Tibial artery (tissue), 4 donors: Measurements from ENCODE around the gene SUGP1.

Source experiments
- DNase-seq, 2 donors: peaks; one replicate each; pipeline ENCODE4 v3.0.0-alpha.2; 2019
- H3K27ac ChIP-seq, 2 donors: fragments of 200-600 bp; sonication (generic) in 1 of 2; 1 replicate in 1 of 2; 2 replicates in 1 of 2; pipeline ENCODE4 v1.5.1; 2018 to 2019; ENCODE audit warnings: mild to moderate bottlenecking in 1 of 2
- H3K27me3 ChIP-seq, 2 donors: fragments of 200-600 bp; sonication (generic) in 1 of 2; one replicate each; pipeline versions ENCODE4 v1.5.1 to v1.6.0; 2016 to 2019
- H3K36me3 ChIP-seq, 3 donors: fragments of 200-600 bp; sonication (generic) in 2 of 3; one replicate each; pipeline ENCODE4 v1.5.1; 2016 to 2019; ENCODE audit warnings: mild to moderate bottlenecking in 2 of 3
- H3K4me1 ChIP-seq, 4 donors: fragments of 200-600 bp; sonication (generic) in 2 of 4; 1 replicate in 3 of 4; 2 replicates in 1 of 4; pipeline ENCODE4 v1.5.1; 2016 to 2019
- H3K4me3 ChIP-seq, 2 donors: fragments of 200-600 bp; sonication (generic) in 1 of 2; 1 replicate in 1 of 2; 2 replicates in 1 of 2; pipeline ENCODE4 v1.5.1; 2018 to 2019; ENCODE audit warnings: mild to moderate bottlenecking in 2 of 2
- H3K9me3 ChIP-seq, 3 donors: fragments of 200-600 bp; sonication (generic) in 1 of 3; one replicate each; pipeline ENCODE4 v1.5.1; 2016 to 2019
- CTCF ChIP-seq, 2 experiments: fragments of 200-600 bp in 1 of 2; fragments of 450-650 bp in 1 of 2; IDR thresholded peaks; one replicate each; pipeline ENCODE4 v1.5.1; 2017 to 2019; ENCODE audit warnings: antibody characterized with exemption in 2 of 2, mild to moderate bottlenecking in 1 of 2, moderate library complexity in 1 of 2
- intact Hi-C: fragments of 100-400 bp; cut with DNase I; formaldehyde crosslinking; loops from one replicate; pipeline ENCODE4 v1.15.0; 2023; ENCODE audit warnings: low total_unique reads

The SUGP1 gene

GRCh38 chr19:19334989-19335344, 14.7 kb upstream of the SUGP1 start:
- H3K4me3 ChIP-seq = no peak overlapping the region
- no peaks in the 10 kb centered on the region for H3K9me3 ChIP-seq
- H3K27me3 ChIP-seq = no peaks in the 10 kb centered on the region
- intact Hi-C loops = no loop called here
- H3K36me3 ChIP-seq = peaks cover 54 to 99% (median 90%) of the 10 kb centered on the region in 3 donors
- DNase-seq = no peak
- H3K4me1 ChIP-seq = no peaks in the 10 kb centered on the region
- TF ChIP-seq CTCF (IDR thresholded peaks at IDR 0.05) = no peak
- no peak overlapping the region for H3K27ac ChIP-seq

GRCh38 chr19:19334063-19334988, 14.0 kb upstream of the SUGP1 start:
- intact Hi-C loops = no loop called here
- H3K27ac ChIP-seq = no peak overlapping the region
- no peak for TF ChIP-seq CTCF (IDR thresholded peaks at IDR 0.05)
- H3K4me3 ChIP-seq = no peak overlapping the region
- no peaks in the 10 kb centered on the region for H3K4me1 ChIP-seq
- peaks cover 55 to 99% (median 87%) of the 10 kb centered on the region in 3 donors for H3K36me3 ChIP-seq
- no peaks in the 10 kb centered on the region for H3K27me3 ChIP-seq
- no peak for DNase-seq
- H3K9me3 ChIP-seq = no peaks in the 10 kb centered on the region

- intact Hi-C loops = no loop called here
- H3K9me3 ChIP-seq = no peaks in the 10 kb centered on the region
- no peak overlapping the region for H3K4me3 ChIP-seq
- no peaks in the 10 kb centered on the region for H3K27me3 ChIP-seq
- no peak overlapping the region for H3K27ac ChIP-seq
- no peak for DNase-seq
- peaks cover 36 to 89% (median 71%) of the 10 kb centered on the region in 3 donors for H3K36me3 ChIP-seq
- no peak for TF ChIP-seq CTCF (IDR thresholded peaks at IDR 0.05)
- peaks cover 0 to 10% (median 2%) of the 10 kb centered on the region in 4 donors for H3K4me1 ChIP-seq
Measured at GRCh38 chr19:19329126-19329525, 8.8 kb upstream of the SUGP1 start.

- DNase-seq = no peak
- H3K27ac ChIP-seq = no peak overlapping the region
- peaks cover 0 to 19% (median 13%) of the 10 kb centered on the region in 4 donors for H3K4me1 ChIP-seq
- H3K4me3 ChIP-seq = no peak overlapping the region
- H3K36me3 ChIP-seq = peaks cover 41 to 83% (median 65%) of the 10 kb centered on the region in 3 donors
- H3K27me3 ChIP-seq = no peaks in the 10 kb centered on the region
- H3K9me3 ChIP-seq = no peaks in the 10 kb centered on the region
- intact Hi-C loops = no loop called here
- TF ChIP-seq CTCF (IDR thresholded peaks at IDR 0.05) = no peak
Measured at GRCh38 chr19:19327672-19328071, 7.4 kb upstream of the SUGP1 start.

GRCh38 chr19:19324059-19324770, 3.9 kb upstream of the SUGP1 start:
- TF ChIP-seq CTCF (IDR thresholded peaks at IDR 0.05) = no peak
- Histone ChIP-seq H3K27ac (no peak overlapping the region), H3K4me3 (no peak overlapping the region), H3K4me1 (peaks cover 0 to 39% (median 30%) of the 10 kb centered on the region in 4 donors), H3K27me3 (no peaks in the 10 kb centered on the region), H3K9me3 (no peaks in the 10 kb centered on the region), H3K36me3 (peaks cover 25 to 53% (median 37%) of the 10 kb centered on the region in 3 donors)
- DNase-seq = no peak
- intact Hi-C loops = no loop called here
